ENCODE data around the gene PDLIM7.

Gene PDLIM7

GRCh38 chr5:177444106-177445051 is 53.0 kb downstream of the PDLIM7 start:
- no peak for DNase-seq (ENCODE audit: low spot score)

GRCh38 chr5:177443144-177443983 is 54.0 kb downstream of the PDLIM7 start:
- DNase-seq (ENCODE audit: low spot score): no peak

GRCh38 chr5:177442066-177442826 is 55.2 kb downstream of the PDLIM7 start:
- DNase-seq (ENCODE audit: low spot score): no peak

- no peak for DNase-seq (ENCODE audit: low spot score)
Measured at GRCh38 chr5:177440990-177441780, 56.2 kb downstream of the PDLIM7 start.

GRCh38 chr5:177440211-177440989 is 57.0 kb downstream of the PDLIM7 start:
- no peak for DNase-seq (ENCODE audit: low spot score)

GRCh38 chr5:177439518-177440053 is 57.8 kb downstream of the PDLIM7 start:
- DNase-seq (ENCODE audit: low spot score): no peak

GRCh38 chr5:177438468-177438867 is 58.9 kb downstream of the PDLIM7 start:
- no peak for DNase-seq (ENCODE audit: low spot score)

- DNase-seq (ENCODE audit: low spot score): no peak
Measured at GRCh38 chr5:177437623-177438022, 59.8 kb downstream of the PDLIM7 start.

GRCh38 chr5:177435847-177436536 is 61.4 kb downstream of the PDLIM7 start:
- no peak for DNase-seq (ENCODE audit: low spot score)

GRCh38 chr5:177434942-177435738 is 62.3 kb downstream of the PDLIM7 start:
- DNase-seq (ENCODE audit: low spot score): no peak

GRCh38 chr5:177434437-177434836 is 63.0 kb downstream of the PDLIM7 start:
- DNase-seq (ENCODE audit: low spot score): no peak

GRCh38 chr5:177433658-177434217 is 63.7 kb downstream of the PDLIM7 start:
- DNase-seq (ENCODE audit: low spot score): no peak
